Measurements from ENCODE around the gene ARRDC4. TPM values are rescaled to one million over a fixed set of nuclear protein-coding genes. Genes with fewer than 3 reads are reported as not detected.

Gene ARRDC4
- total RNA-seq, 2 experiments from 2014 or later: 3.5 TPM

GRCh38 chr15:98018761-98019351, 58.4 kb downstream of the ARRDC4 start:
- H3K4me3 ChIP-seq (ENCODE audit: low read length): no peak overlapping the region
- H3K4me1 ChIP-seq (ENCODE audit: insufficient read depth, low read length): no peaks in the 10 kb centered on the region
- H3K27ac Mint-ChIP-seq: no peak overlapping the region
- POLR2A ChIA-PET: no interaction called here
- H3K9me3 Mint-ChIP-seq: no peaks in the 10 kb centered on the region
- no peak overlapping the region for H3K4me3 Mint-ChIP-seq
- ATAC-seq (ENCODE audit: poor library complexity) (no peak), DNase-seq (no peak)
- H3K36me3 ChIP-seq (ENCODE audit: insufficient read depth, low read length): no peaks in the 10 kb centered on the region
- H3K36me3 Mint-ChIP-seq (ENCODE audit: low read depth): no peaks in the 10 kb centered on the region
- CTCF ChIA-PET: no interaction called here
- intact Hi-C loops (cut with DNase I, micrococcal nuclease): no loop called here
- H3K9me3 ChIP-seq (ENCODE audit: control insufficient read depth in 1 of 2, insufficient read depth in 1 of 2, low read length in 2 of 2): peaks cover 0 to 6% of the 10 kb centered on the region in 2 experiments
- no peak overlapping the region for H3K27ac ChIP-seq (ENCODE audit: low read depth in 1 of 2, low read length in 2 of 2)
- TF ChIP-seq CTCF (IDR thresholded peaks at IDR 0.05): no peak
- no peaks in the 10 kb centered on the region for H3K4me1 Mint-ChIP-seq (ENCODE audit: low read depth)
- no peaks in the 10 kb centered on the region for H3K27me3 ChIP-seq (ENCODE audit: control insufficient read depth in 1 of 2, insufficient read depth in 2 of 2, low read length in 2 of 2)
- H3K27me3 Mint-ChIP-seq: peaks cover 6% of the 10 kb centered on the region
